HL-60/S4 treated with phorbol 12-myristate 13-acetate at 8.2 ng/mL for 4 days and 3 days (cell line): ENCODE data around the gene CFAP299.
"Not testable (repeated sequence)": the region's sequence is repeated elsewhere in the genome, so short reads cannot be mapped to it uniquely, and the experiment has no call there.

Experiments
- in situ Hi-C: fragments of 300-500 bp; cut with MboI; formaldehyde crosslinking; loops from 2 replicates; pipeline ENCODE4 v1.15.0; 2022; ENCODE audit warnings: low sequenced_read_pairs

CFAP299 gene

DNA sequence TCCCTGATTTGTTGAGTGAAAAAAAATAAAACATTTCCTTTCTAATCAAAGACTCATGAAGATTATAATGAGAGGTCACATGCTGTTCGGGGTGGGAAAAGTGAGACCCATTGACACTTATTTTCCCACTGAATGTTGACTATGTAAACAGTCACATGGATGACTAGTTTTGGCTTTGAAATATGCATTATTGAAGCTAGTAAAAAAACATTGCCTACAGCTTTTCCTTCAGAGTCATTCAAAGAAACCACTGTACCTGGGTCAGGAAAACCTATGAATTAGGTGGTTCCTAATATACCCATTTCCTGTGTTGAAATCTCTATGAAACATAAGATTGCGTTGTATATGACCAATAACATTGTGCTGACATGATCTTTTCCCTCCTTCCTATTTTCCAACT, 251.2 kb downstream of the CFAP299 start:
- in situ Hi-C loops, result no loop called here

- in situ Hi-C loops, result no loop called here
Measured at GRCh38 chr4:80587871-80588385, 252.4 kb downstream of the CFAP299 start.

- in situ Hi-C loops, result no loop called here
Measured at GRCh38 chr4:80592950-80593349, 257.4 kb downstream of the CFAP299 start.

- in situ Hi-C loops, result no loop called here
Measured at GRCh38 chr4:80594701-80595100, 259.2 kb downstream of the CFAP299 start.

- in situ Hi-C loops, result no loop called here
Measured at GRCh38 chr4:80608281-80608980, 272.9 kb downstream of the CFAP299 start.

DNA sequence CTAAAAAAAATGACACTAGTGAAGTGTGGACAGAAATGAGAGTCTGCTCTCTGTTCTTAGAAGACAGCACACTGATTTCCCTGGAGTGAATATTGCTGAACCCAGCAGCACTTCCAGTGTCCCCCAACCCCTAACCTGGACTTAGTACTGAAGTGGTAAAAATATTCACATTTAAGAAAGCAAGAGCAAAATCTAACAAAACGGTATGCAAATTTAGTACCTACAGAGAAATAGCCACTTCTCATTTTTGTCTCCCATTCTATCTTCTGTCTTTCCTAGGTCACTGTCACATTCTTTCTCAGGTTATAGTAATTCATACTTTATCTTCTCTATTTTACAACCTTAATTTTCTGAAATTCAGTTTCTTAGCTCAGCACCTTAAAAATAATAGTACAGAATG, 274.7 kb downstream of the CFAP299 start:
- in situ Hi-C loops, result no loop called here

DNA sequence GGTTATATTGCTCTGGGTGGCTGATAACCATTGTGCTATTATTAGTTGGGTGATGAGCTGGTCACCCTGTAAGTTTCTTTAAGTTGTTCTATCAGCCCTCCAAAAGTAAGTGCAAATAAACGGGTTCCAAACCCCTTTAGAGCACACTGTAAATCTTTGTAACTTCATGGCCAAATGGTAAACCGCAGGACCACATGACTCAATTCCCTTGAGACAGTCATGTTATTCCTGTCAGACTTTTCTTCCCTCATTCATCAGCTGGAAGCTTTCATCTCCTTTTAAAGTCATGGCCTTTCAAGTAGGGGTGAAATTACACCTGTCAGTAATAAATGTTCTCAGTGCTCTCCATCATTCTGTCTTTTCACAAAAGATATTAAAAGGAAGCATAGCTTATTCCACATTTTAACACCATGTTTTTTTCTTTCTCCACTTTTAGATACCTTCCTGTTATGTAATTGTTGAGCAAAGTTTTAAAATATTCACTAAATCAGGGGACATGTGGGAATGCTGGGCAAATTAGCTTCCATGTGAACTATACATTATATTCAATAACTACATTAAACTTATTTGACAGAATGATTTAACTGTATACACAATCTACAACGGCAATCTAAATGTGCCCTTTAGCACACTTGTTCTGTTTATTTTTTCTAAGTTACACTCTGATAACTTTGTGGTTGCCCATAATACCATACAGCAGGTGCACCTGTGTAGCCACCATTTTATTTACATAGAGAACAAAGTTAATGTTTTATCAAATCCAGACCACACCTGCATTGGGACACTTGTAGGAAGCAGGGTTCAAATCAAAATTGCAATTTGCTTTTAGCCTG, 275.5 kb downstream of the CFAP299 start:
- in situ Hi-C loops, result no loop called here

DNA sequence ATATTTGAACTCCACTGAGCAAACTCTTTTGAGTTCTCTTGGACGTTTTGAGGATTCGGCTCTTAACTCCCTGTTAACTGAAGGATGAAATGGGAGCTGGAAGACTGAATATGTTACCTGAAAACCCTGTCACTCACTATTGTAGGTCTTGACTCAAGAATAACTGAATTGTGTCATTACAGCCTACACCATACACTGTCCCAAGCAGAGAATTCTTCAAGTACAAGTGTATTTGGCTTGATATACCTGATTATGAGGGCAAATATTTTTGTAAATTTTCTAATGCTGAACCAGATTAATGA, 276.1 kb downstream of the CFAP299 start:
- in situ Hi-C loops, result no loop called here

- in situ Hi-C loops, result no loop called here
Measured at GRCh38 chr4:80613470-80613869, 277.9 kb downstream of the CFAP299 start.

- in situ Hi-C loops, result no loop called here
Measured at GRCh38 chr4:80614319-80614718, 278.8 kb downstream of the CFAP299 start.

DNA sequence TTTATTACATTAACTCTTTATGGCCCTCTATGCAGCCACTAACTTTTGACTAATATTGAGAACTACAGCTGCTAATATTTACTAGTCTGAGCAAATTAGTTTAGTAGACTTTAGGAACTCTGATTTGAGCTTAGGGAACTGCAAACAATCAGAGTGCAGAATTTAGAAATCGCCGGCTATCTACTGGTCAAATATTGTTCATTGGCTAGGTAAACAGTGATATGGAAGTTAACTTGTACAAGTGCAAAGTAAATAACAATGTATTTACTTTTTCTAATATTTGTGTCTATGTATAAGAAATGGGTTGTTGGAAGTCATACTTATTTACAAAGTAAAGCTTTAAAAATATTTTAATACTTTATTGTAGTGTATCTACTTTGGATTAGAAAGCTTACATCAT, 279.6 kb downstream of the CFAP299 start:
- in situ Hi-C loops, result no loop called here

GRCh38 chr4:80619070-80619674, 283.6 kb downstream of the CFAP299 start:
- in situ Hi-C loops, result no loop called here

GRCh38 chr4:80631861-80632260, 296.3 kb downstream of the CFAP299 start:
- in situ Hi-C loops, result no loop called here

- in situ Hi-C loops, result no loop called here
Measured at GRCh38 chr4:80637190-80637589, 301.7 kb downstream of the CFAP299 start.

DNA sequence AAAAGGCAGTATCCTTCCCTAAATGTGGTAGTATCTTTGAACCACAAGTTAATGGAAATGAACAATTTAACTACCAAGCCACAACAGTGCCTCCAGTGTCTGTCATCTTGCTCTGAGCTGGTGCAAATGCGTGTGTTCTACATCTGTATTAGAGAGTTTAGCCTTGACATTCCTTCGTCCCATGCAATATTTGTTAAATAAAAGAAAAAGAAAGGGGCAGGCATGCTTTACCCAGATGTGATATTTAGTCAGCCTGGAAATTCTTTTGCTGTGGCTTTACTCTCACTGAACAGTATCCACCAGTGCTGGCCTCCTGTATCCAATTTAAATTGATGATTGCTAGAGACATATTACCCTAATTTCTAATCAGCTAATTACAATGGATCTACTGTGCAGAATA, 310.5 kb downstream of the CFAP299 start:
- in situ Hi-C loops, result no loop called here

- in situ Hi-C loops, result no loop called here
Measured at GRCh38 chr4:80655662-80656061, 320.1 kb downstream of the CFAP299 start.

GRCh38 chr4:80670118-80670517, 334.6 kb downstream of the CFAP299 start:
- in situ Hi-C loops, result not testable (repeated sequence)

DNA sequence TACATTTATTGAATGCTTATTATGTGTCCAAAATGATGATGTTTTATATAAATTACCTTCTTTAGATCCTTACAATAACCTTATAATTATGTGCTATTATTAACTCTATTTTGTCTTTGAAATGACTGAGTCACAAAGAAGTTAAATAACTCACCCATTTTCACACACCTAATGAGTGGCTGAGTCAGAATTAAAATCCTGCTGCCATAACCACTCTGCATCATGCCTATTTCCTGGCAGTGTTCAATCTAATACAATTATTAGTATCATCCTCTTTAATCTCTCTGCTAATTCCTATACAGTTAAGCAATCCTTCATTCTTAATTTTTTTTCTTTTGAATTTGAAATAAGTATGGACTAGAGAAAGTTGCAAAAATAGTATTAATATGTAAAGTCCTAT, 342.9 kb downstream of the CFAP299 start:
- in situ Hi-C loops, result no loop called here

GRCh38 chr4:80680934-80681333, 345.4 kb downstream of the CFAP299 start:
- in situ Hi-C loops, result no loop called here

- in situ Hi-C loops, result no loop called here
Measured at GRCh38 chr4:80685214-80685613, 349.7 kb downstream of the CFAP299 start.

GRCh38 chr4:80687736-80688135, 352.2 kb downstream of the CFAP299 start:
- in situ Hi-C loops, result not testable (repeated sequence)

- in situ Hi-C loops, result no loop called here
Measured at GRCh38 chr4:80694171-80694570, 358.6 kb downstream of the CFAP299 start.
